H7 (cell line): ENCODE measurements around the gene SPRED2. TPM values are rescaled to one million over a fixed set of nuclear protein-coding genes. Genes with fewer than 3 reads are reported as not detected.
A peak's percentile ranks its signal among the peaks of the same experiment; 100 is the strongest.
"Not testable (repeated sequence)": the region's sequence is repeated elsewhere in the genome, so short reads cannot be mapped to it uniquely, and the experiment has no call there.

Source experiments
- DNase-seq: peaks from one replicate; pipeline ENCODE4 v3.0.0; 2012
- H3K27me3 ChIP-seq: 2 replicates; pipeline ENCODE4 v1.6.0; 2011; ENCODE audit warnings: mild to moderate bottlenecking, low read length; ENCODE audit not compliant: control insufficient read depth, insufficient read depth
- H3K36me3 ChIP-seq: replicated peaks from 2 replicates; pipeline ENCODE4 v1.5.1; 2011; ENCODE audit warnings: low read length; ENCODE audit not compliant: control insufficient read depth, insufficient read depth
- H3K4me3 ChIP-seq: 2 replicates; pipeline ENCODE4 v1.5.1; 2011; ENCODE audit warnings: low read depth, mild to moderate bottlenecking, control low read depth, low read length, moderate library complexity; ENCODE audit not compliant: insufficient read depth
- total RNA-seq: library from RNA; depleted of rRNA; stranded (reverse); fragments of >200 nt; shearing (Covaris generic); gene quantifications from 2 replicates; pipeline ENCODE4 v1.2.3, GENCODE V29; 2014

The SPRED2 gene
- total RNA-seq, 1 experiment from 2014 or later = 16.1 TPM

DNA sequence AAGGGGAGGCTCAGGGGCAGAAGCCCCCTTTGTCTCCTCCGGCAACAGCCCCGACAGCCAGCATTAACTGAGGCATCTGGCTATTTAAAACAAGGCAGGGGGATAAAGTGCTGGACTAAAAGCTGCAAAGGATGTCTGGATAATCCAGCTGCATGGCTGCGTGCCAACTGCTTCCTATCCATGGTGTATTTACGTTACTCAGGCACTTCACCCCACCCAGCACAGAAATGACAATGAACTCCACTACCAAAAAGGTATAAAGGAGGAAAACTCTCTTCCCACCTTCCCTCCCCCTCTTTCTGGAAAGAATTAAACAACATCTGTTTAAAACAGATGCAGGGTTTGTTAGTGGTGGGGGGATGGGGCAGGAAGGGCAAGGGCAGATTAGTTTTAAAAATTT is 82.5 kb downstream of the SPRED2 start:
- Histone ChIP-seq H3K4me3 (no peak overlapping the region), H3K36me3 (no peaks in the 10 kb centered on the region), H3K27me3 (no peaks in the 10 kb centered on the region)
- no peak for DNase-seq

GRCh38 chr2:65347913-65348312 is 84.5 kb downstream of the SPRED2 start:
- H3K4me3 ChIP-seq = no peak overlapping the region
- H3K36me3 ChIP-seq = no peaks in the 10 kb centered on the region
- H3K27me3 ChIP-seq = no peaks in the 10 kb centered on the region
- DNase-seq = no peak

GRCh38 chr2:65345631-65346030 is 86.8 kb downstream of the SPRED2 start:
- Histone ChIP-seq H3K27me3 (no peaks in the 10 kb centered on the region), H3K4me3 (no peak overlapping the region), H3K36me3 (no peaks in the 10 kb centered on the region)
- no peak for DNase-seq

DNA sequence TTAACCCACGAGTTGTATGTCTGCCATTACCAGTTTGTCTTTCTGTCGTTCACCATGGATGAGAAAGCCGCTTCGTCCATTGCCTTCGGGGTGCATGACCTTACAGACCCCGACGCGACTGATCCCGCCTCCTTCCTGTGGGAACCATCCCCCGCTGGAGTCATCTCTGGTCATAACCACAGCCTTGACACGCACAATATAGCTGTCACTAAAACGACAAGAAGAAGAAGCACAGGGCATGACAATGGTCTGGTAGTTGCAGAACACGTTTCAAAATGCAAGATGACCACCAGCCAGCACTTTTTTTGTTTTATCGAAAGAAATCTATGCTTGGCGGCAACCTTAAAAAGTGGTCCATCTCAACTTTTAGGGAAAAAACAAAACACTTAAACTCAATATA is 87.7 kb downstream of the SPRED2 start:
- Histone ChIP-seq H3K4me3 (no peak overlapping the region), H3K36me3 (no peaks in the 10 kb centered on the region; the same call in 1 of the 2 replicates), H3K27me3 (no peaks in the 10 kb centered on the region)
- peak; percentile 25 for DNase-seq

DNA sequence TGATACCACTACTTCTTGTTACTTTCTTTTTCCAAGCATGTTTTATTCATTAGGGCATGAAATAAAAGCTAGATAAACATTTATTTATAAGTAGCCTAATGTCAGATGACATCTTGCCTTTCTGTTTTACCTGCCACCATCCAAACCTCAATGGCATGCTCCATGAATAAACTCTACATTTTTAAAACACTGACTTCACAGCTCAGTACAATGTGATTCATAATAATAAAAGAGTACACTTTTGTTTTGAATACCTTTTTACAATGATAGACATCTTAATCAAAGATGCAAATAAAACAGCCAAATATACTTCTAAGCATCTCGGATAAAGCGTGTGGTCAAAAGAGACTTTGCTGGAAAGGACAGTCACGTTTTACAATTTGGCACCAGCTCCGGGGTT is 88.2 kb downstream of the SPRED2 start:
- no peak overlapping the region for H3K4me3 ChIP-seq
- H3K36me3 ChIP-seq = no peaks in the 10 kb centered on the region; the same call in 1 of the 2 replicates
- no peaks in the 10 kb centered on the region for H3K27me3 ChIP-seq
- DNase-seq = no peak

DNA sequence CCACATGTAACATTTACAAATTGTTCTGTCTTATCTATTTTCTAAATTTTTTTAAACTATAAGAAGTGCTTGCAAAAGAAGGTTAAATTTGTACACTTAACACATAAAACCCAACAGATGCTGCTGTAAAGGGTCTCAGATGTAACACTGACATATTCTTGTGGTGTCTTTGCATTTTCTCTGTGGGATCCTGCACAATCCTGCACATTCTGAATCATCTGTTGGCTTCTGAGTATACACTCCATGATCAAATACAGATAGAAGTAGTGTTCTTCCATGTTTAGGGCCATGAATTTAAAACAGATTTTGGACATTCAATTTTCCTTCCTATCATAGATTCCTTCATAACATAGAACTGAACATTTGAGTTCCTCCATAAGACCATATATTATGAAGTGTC is 89.0 kb downstream of the SPRED2 start:
- Histone ChIP-seq H3K27me3 (no peaks in the 10 kb centered on the region), H3K4me3 (no peak overlapping the region), H3K36me3 (no peaks in the 10 kb centered on the region; the same call in 1 of the 2 replicates)
- no peak for DNase-seq

DNA sequence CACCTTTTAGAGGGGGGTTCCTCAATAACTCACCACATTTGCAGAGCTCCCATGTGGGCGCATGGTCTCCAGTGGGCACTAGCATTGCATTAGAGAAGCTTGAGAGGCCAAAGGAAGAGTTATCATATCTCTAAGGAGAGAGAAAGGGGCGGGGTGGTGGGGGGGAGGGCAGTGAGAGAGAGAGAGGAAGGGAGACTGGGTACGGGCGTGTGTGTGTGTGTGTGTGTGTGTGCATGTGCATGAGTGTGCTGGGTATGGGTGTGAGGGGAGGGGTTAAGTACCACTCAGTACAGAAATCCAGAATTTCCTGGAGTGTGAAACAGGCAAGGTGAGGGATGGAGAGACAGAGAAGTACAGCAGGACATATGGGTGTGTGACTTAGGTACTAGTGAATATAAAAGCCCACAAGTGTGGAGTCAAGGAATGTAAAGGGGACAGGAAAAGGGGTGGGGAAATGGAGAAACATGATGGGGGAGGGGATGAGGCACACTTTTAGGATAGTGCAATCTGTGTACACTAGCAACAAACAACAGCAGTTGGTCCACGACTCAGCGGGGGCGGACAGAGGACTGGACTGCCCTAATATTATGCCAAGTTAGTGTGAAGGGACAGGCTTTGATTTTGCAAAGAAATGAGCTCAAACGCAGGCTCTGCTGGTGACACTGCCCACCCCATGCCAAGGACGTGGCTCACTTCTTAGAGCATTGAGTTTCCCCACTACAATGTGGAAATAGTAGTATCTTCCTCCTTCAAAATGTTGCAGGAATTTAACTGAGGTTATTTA is 91.3 kb downstream of the SPRED2 start:
- no peaks in the 10 kb centered on the region; the same call in 1 of the 2 replicates for H3K36me3 ChIP-seq
- H3K4me3 ChIP-seq = no peak overlapping the region
- no peaks in the 10 kb centered on the region for H3K27me3 ChIP-seq
- DNase-seq = no peak

DNA sequence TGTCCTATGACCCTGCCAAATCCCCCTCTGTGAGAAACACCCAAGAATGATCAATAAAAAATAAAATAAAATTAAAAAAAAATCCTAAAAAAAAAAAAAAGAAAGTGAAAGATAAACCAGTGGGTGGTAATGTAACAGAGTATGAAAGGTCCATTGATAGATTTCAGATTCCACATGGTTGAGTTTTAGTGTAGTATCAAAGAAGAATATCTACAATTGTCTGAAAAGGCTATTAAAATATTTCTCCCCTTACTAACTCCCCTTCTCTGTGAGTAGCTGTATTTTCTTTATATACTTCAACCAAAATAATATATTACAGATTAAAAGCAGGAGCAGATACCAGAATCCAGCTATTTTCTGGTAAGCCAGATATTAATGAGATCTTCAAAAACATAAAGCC is 92.8 kb downstream of the SPRED2 start:
- no peaks in the 10 kb centered on the region; the same call in 1 of the 2 replicates for H3K36me3 ChIP-seq
- no peaks in the 10 kb centered on the region for H3K27me3 ChIP-seq
- no peak for DNase-seq
- no peak overlapping the region for H3K4me3 ChIP-seq

GRCh38 chr2:65338830-65339495 is 93.4 kb downstream of the SPRED2 start:
- DNase-seq, H3K36me3 ChIP-seq, H3K4me3 ChIP-seq, H3K27me3 ChIP-seq: not testable (repeated sequence)

DNA sequence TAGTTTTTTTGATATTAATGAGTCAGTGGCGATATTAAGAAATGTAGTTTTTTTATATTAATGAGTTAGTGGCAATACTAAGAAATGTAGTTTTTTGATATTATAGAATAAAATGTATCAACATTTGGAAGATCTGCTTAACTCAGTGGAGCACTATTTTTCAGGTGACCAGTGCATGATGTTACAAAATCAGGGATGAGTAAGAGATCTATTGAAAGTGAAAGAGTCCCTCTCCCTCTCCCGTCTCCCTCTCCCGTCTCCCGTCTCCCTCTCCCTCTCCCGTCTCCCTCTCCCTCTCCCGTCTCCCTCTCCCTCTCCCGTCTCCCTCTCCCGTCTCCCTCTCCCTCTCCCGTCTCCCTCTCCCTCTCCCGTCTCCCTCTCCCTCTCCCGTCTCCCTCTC is 94.5 kb downstream of the SPRED2 start:
- H3K4me3 ChIP-seq, DNase-seq, H3K36me3 ChIP-seq: not testable (repeated sequence)

GRCh38 chr2:65334714-65335113 is 97.7 kb downstream of the SPRED2 start:
- H3K4me3 ChIP-seq = no peak overlapping the region
- DNase-seq = no peak
- no peaks in the 10 kb centered on the region for H3K27me3 ChIP-seq
- 0 out of 2 replicates have a peak, but pooled peaks cover 1% of the 10 kb centered on the region for H3K36me3 ChIP-seq

More for the DNA sequence above, 94.5 kb downstream of the SPRED2 start:
- not testable (repeated sequence) for H3K27me3 ChIP-seq

- Histone ChIP-seq H3K27me3 (no peaks in the 10 kb centered on the region), H3K4me3 (no peak overlapping the region), H3K36me3 (0 out of 2 replicates have a peak, but pooled peaks cover 1% of the 10 kb centered on the region)
- no peak for DNase-seq
These were observed 100.9 kb downstream of the SPRED2 start for GRCh38 chr2:65331336-65332025.

GRCh38 chr2:65329525-65329924 is 102.9 kb downstream of the SPRED2 start:
- no peak overlapping the region for H3K4me3 ChIP-seq
- H3K27me3 ChIP-seq = no peaks in the 10 kb centered on the region
- no peak for DNase-seq
- 0 out of 2 replicates have a peak, but pooled peaks cover 1% of the 10 kb centered on the region for H3K36me3 ChIP-seq

- Histone ChIP-seq H3K36me3 (no peaks in the 10 kb centered on the region), H3K27me3 (no peaks in the 10 kb centered on the region), H3K4me3 (no peak overlapping the region)
- DNase-seq = no peak
These were observed 106.1 kb downstream of the SPRED2 start for GRCh38 chr2:65326276-65326675.

DNA sequence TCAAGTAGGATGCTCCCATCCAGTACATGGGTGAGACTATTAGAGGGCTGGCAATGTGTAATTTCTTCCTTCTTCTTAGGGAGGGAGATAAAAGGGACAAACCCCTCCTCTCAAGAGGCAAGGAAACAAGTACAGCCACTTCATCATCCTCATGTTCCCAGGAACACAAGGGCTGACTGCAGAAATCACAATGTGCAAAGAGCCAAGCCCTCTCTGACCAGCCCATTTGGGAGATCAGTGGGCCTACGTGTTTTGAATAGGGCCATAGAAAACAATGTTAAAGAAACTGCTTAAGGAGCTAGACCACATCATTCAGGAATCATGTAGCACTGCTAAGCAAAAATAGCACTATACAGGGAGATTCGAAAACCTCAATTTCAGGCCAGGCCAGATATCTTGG is 107.3 kb downstream of the SPRED2 start:
- Histone ChIP-seq H3K36me3 (no peaks in the 10 kb centered on the region), H3K27me3 (no peaks in the 10 kb centered on the region), H3K4me3 (no peak overlapping the region)
- no peak for DNase-seq
